ENCODE measurements around the gene NDUFAF3.

Gene NDUFAF3

GRCh38 chr3:49017971-49018706 lies 3.8 kb upstream of the NDUFAF3 start, which contains the start of gene DALRD3:
Gene DALRD3 (minus strand): TSS chr3:49018580. CDS start chr3:49018564, 16 bp downstream.
- peak; percentile 59 for DNase-seq (ENCODE audit: low spot score)

DNA sequence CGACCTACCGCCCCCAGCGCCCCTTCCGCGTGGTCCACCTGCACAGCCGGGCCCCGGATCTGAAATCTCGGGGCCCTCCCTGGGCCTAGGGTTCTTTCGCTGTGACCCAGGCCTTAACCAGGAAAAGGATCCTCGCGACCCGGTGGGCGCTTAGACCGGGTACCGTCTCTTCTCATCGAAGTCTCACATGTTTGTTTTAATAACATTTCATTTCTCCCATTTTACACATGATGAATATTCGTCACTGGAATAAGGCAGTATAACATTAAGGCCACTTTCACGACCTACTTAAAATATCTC lies 3.3 kb upstream of the NDUFAF3 start:
- no peak for DNase-seq (ENCODE audit: low spot score)

GRCh38 chr3:49019941-49020329 lies 2.0 kb upstream of the NDUFAF3 start:
- DNase-seq (ENCODE audit: low spot score) = no peak

DNA sequence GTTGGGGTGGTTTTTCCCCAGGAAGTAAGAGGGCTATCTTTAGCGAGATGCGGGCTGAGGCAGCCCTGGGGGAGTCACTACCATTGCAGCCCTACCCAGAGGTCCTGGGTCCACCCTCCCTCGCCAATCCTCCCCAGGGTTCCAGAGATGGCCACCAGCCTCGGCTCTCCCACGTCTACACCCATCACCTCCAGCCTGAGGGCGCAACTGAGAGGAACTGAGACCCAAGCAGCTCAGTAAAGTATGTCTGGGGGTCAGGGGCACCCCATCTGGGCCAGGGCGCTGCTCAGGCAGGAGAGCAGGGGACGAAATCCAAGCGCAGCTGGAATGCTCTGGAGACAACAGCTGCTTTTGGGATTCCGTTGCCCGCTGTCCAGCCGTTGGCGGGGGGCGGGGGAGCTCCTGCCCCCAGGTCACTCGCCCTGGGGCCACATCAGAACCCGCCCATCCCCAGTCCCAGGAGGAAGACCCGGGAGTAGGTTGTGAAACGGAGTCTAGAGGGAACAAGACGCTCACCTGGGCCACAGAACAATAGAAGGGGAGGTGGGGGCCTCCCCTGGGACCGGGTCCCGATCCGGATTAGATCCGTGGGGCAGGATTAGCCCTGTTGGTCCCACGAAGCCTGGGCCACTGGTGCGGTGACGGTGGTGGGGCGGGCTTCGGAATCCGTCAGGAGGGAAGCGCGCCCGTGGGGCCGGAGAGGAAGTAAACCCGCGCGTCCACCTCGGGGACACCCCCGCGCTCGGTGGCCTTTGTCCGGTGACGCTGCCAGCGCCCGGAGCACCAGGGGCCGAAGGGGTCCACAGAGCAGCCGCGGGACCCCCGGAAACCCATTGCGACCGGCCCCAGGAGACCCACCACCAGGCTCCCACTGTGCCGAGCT lies 1.4 kb upstream of the NDUFAF3 start:
- DNase-seq (ENCODE audit: low spot score) = peak; percentile 47

DNA sequence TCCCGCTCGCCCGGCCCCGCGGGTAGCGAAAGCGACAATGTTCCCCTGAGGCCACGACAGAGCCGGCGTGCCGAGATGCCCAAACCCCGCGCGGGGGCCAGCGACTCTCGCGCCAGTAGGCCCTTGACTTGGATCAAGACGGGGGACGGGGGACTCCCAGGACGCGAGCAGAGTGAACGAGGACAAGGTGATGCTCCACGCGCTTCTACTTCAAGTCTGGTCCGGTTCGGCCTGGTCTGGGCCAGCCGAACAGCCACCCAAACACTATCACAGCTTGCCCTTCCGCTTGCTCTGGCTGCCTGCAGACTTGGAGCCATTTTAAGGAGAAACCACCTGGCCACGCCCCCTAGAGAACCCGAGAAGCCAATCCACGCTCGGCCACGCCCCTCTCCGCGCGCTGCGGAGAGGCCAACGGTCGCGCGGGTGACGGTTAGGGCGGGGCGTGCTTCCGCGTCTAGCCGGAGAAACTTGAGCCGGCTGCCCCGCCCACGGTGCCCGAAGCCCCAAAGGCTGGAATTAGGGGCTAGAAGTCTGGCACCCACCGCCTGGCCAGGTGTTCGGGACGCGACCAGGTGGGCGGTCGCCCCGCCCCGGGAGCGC lies 608 bp upstream of the NDUFAF3 start:
- peak; percentile 95 for DNase-seq (ENCODE audit: low spot score)

- peak; percentile 41 for DNase-seq (ENCODE audit: low spot score)
Observed at GRCh38 chr3:49022688-49023171, 809 bp downstream of the NDUFAF3 start.

- DNase-seq (ENCODE audit: low spot score) = no peak
Observed at GRCh38 chr3:49023775-49024174, 1.9 kb downstream of the NDUFAF3 start.

GRCh38 chr3:49024449-49024848 lies 2.5 kb downstream of the NDUFAF3 start:
- no peak for DNase-seq (ENCODE audit: low spot score)

DNA sequence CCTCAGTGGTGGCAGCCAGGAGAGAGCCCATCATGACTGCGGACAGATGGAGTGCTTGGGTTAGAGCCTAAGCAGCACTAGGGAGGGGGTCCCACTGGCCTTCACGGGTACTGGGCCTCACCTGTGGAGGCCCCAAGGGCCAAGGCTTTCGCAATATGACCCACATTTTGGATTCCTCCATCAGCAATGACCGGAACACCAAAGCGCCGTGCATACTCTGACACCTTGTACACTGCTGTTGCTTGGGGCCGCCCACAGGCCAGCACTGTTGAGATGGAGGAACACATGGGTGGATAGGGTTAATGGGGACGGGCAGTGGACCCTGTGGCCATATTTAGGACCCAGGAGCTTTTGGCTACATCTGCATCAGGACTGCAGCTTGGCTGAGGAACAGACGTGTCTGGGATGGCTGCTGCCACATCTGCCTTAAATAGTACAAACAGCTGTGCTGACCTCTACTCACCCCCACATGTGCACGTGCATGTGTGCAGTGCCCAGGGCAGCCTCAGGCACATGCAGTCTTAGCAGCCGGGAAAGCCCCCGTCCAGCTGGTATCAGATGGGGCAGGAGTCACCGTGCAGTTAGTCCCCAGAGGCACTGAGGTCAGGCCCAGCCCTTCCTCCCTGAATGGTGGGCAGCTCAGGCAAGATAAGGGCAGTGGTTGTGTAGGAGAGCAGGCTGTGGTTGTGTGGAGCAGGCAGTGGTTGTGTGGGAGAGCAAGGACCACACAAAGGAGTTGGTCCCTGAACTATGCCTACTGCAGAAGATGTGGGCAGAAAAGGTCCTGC lies 3.3 kb downstream of the NDUFAF3 start:
- peak; percentile 44 for DNase-seq (ENCODE audit: low spot score)

DNA sequence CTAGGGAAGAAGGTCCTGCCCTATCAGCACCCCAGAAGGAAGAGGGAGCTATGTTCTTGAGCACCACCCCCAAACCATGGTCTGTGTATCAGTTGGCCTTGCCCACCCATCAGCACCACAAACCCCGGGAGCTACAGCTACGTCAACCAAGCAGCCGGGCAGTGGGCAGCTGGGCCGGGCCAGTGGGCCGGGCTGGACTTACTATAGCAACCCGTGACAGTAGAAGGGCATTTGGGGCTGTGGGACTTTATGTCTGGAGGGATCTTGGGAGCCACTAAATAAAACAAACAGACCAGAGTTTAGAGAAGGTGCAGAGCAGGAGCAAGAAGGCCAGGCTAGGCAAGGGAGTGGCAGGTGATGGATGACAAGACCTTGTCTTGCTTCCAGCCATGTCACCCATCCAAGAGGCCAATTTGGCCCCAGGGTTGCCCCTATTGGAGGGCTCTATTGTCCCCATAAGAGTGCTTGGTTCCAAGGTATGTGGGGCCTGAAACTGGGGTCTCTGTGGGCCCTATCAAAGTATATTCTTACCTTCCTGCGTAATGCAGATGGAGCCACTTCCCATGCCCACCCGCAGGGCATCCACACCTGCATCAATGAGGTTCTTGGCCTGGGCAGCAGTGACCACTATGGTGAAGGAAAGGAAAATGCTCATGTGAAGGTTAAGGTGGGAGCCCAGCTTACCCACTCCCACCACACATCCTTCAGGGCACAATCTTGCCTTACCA lies 4.0 kb downstream of the NDUFAF3 start:
- DNase-seq (ENCODE audit: low spot score) = no peak

- DNase-seq (ENCODE audit: low spot score) = no peak
Observed at GRCh38 chr3:49026536-49026935, 4.6 kb downstream of the NDUFAF3 start.

GRCh38 chr3:49027634-49028033 lies 5.7 kb downstream of the NDUFAF3 start:
- no peak for DNase-seq (ENCODE audit: low spot score)

GRCh38 chr3:49028298-49028672 lies 6.4 kb downstream of the NDUFAF3 start:
- no peak for DNase-seq (ENCODE audit: low spot score)

DNA sequence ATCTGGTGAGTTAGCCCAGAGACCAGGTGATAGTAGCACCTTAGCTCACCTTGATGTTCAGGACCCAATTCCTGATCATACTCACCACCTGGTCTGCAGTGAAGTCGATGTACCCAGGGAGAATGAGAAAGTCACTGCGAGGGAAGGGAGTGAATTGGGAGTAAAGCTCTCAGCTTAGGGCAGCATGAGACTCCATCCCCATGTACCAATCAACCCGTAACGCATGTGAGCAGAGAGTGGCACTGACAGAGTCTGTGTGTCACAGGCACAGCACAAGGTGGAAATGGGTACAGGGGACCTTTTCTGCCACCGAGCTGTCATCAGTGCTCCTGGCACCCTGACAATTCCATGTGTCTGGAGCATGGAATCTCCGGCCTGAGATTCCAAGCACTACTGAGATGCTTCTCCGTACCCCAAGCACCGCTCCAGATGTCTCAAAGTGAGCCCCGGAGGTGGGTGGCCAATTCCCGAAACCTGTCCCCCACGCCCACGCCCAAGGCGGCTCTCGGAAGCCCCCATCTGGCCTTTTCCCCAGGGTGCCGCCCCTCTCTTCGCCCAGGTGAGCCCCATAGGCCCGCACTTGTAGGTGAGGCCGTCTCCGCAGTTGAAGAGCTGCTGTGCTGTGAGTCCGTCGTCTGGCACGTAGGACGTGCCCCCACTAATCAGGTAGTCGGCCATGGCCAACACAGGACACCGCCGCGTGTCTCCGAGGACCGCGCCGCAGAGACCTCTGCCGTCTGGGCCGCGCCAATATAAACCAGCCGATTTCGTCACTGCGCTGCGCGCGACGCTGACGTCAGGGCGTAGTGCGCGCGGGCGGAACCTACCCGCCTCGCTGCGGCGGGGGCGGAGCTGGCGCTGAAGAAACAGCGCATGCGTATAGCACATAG lies 7.0 kb downstream of the NDUFAF3 start, which contains the start of gene IMPDH2:
IMPDH2 (minus strand) TSS at position 726 of the 890 bp plus-strand sequence; CDS start at position 678, 48 bp downstream.
- DNase-seq (ENCODE audit: low spot score) = peak; percentile 88

GRCh38 chr3:49029563-49029884 lies 7.6 kb downstream of the NDUFAF3 start:
- no peak for DNase-seq (ENCODE audit: low spot score)

DNA sequence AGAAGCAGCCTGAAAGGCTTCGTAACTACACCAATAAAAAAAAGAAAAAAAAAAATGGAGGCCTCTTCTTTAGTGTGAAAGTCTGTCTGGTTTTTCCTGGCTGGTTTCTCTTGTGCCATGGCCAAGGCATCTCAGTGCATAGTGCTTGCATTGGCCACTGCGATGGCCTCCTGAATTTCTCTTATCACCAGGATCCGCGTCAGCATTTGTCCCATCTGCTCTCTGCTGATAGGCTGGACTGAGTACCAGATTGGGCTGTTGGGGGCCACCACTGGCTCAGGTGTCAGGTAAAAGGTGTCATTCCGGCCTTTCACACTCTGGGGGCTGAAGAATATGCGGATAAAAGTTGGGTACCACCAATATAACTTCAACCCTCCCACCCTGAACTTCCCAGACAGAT lies 8.4 kb downstream of the NDUFAF3 start:
- no peak for DNase-seq (ENCODE audit: low spot score)

GRCh38 chr3:49032646-49033304 lies 10.9 kb downstream of the NDUFAF3 start:
- DNase-seq (ENCODE audit: low spot score) = no peak

- no peak for DNase-seq (ENCODE audit: low spot score)
Observed at GRCh38 chr3:49034650-49035049, 12.7 kb downstream of the NDUFAF3 start.

DNA sequence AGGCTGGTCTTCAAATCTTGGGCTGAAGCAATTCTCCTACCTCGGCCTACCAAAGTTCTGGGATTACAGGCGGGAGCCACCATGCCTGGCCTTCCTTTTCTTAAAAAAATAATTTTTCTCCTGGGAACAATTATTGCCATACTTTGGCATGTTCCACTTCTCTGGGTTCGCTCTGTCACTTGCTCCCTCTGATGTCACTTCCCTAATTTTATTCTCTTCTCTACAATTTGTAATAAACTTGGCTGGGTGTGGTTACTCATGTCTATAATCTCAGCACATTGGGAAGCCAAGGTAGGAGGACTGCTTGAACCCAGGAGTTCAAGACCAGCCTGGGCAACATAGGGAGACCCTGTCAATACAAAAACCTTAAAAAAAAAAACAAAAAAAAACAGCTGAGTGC lies 13.4 kb downstream of the NDUFAF3 start:
- DNase-seq (ENCODE audit: low spot score) = no peak

- DNase-seq (ENCODE audit: low spot score) = no peak
Observed at GRCh38 chr3:49053543-49053942, 31.6 kb downstream of the NDUFAF3 start.

Measured in NAMALWA (cell line).